Endodermal cell (in vitro differentiated cells): ENCODE data around the gene GAPDH. TPM values are rescaled to one million over a fixed set of nuclear protein-coding genes. Genes with fewer than 3 reads are reported as not detected.
"Not testable (repeated sequence)": the region's sequence is repeated elsewhere in the genome, so short reads cannot be mapped to it uniquely, and the experiment has no call there.

Experiments
- DNase-seq: peaks from one replicate; pipeline ENCODE4 v3.0.0-alpha.2; 2017
- H3K27ac ChIP-seq: 2 replicates; pipeline ENCODE4 v1.5.1; 2013; ENCODE audit warnings: mild to moderate bottlenecking, low read depth, low read length, moderate library complexity
- H3K27me3 ChIP-seq: 2 replicates; pipeline ENCODE4 v1.6.1; 2013; ENCODE audit warnings: mild to moderate bottlenecking, low read length, moderate library complexity; ENCODE audit not compliant: insufficient read depth, control insufficient read depth, poor library complexity, severe bottlenecking
- H3K36me3 ChIP-seq: 2 replicates; pipeline ENCODE4 v1.7.0; 2013; ENCODE audit warnings: mild to moderate bottlenecking, low read length, moderate library complexity; ENCODE audit not compliant: control insufficient read depth, insufficient read depth
- H3K4me1 ChIP-seq: one replicate; pipeline ENCODE4 v1.7.0; 2013; ENCODE audit warnings: low read length; ENCODE audit not compliant: control insufficient read depth, insufficient read depth
- H3K4me3 ChIP-seq: 2 replicates; pipeline ENCODE4 v1.5.1; 2013; ENCODE audit warnings: mild to moderate bottlenecking, low read length, moderate library complexity
- H3K9ac ChIP-seq: 2 replicates; pipeline ENCODE4 v1.6.1; 2013; ENCODE audit warnings: mild to moderate bottlenecking, low read length, moderate library complexity; ENCODE audit not compliant: poor library complexity, severe bottlenecking; ENCODE audit errors: extremely low read depth
- H3K9me3 ChIP-seq: 2 replicates; pipeline ENCODE4 v1.6.1; 2013; ENCODE audit warnings: mild to moderate bottlenecking, low read length, moderate library complexity; ENCODE audit not compliant: control insufficient read depth
- H3K27ac Mint-ChIP-seq: 2 replicates; pipeline ENCODE4 v1.8.0; 2020; ENCODE audit warnings: mixed read lengths
- H3K27me3 Mint-ChIP-seq: 2 replicates; pipeline ENCODE4 v1.8.0; 2021; ENCODE audit warnings: mild to moderate bottlenecking, mixed read lengths; ENCODE audit not compliant: insufficient read depth
- H3K36me3 Mint-ChIP-seq: 2 replicates; pipeline ENCODE4 v1.8.0; 2020; ENCODE audit warnings: low read depth, mixed read lengths
- H3K4me1 Mint-ChIP-seq: 2 replicates; pipeline ENCODE4 v1.8.0; 2020; ENCODE audit warnings: mixed read lengths
- H3K4me3 Mint-ChIP-seq: 2 replicates; pipeline ENCODE4 v1.8.0; 2020; ENCODE audit warnings: mild to moderate bottlenecking, moderate library complexity, mixed read lengths
- H3K9me3 Mint-ChIP-seq: 2 replicates; pipeline ENCODE4 v1.8.0; 2020; ENCODE audit warnings: mild to moderate bottlenecking, mixed read lengths
- WGBS, 2 experiments: methylation state at CpG; one replicate each; pipeline versions ENCODE4 v1.1.5 to v1.1.7; 2013; ENCODE audit warnings: missing lambda C conversion rate in 2 of 2, mixed read lengths in 1 of 2; ENCODE audit not compliant: insufficient coverage in 1 of 2, insufficient read length in 1 of 2; 5-methylcytosine and 5-hydroxymethylcytosine counted together
- total RNA-seq, 2 donors: library from RNA; stranded (reverse); fragmentation: NEBNext Ultra II Directional in 1 of 2; extraction: Animal tissue kit (Norgen Biotek cat#: 25700) in 1 of 2; gene quantifications; 2 replicates in 1 of 2; 3 replicates in 1 of 2; pipeline ENCODE4 v1.2.1, GENCODE V29; 2021
- TF ChIP-seq, protein P1 (sequence below): fragments of 200-600 bp; sonication (generic); conservative IDR thresholded peaks from 2 replicates; pipeline ENCODE4 v1.5.0; 2021; ENCODE audit warnings: antibody characterized with exemption, mild to moderate bottlenecking

The GAPDH gene
- total RNA-seq, 2 donors from 2014 or later, result 2,848 to 5,273 TPM

DNA sequence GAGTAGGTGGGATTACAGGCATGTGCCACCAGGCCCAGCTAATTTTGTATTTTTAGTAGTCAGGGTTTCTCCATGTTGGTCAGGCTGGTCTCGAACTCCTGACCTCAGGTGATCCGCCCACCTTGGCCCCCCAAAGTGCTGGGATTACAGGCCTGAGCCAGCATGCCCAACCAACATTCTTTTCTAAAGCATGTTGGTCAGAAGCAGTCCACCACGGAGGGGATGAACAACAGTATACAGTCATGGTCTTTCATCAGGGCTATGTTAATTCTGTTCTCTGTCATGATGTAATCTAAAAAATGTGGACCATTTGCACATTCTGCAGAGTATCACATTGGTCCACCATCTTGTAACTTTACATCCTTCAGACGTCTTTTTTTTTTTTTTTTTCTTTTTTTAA lies 44.9 kb upstream of the GAPDH start:
- H3K4me1 ChIP-seq, result no peaks in the 10 kb centered on the region
- no peak for DNase-seq
- TF ChIP-seq, protein P1, sequence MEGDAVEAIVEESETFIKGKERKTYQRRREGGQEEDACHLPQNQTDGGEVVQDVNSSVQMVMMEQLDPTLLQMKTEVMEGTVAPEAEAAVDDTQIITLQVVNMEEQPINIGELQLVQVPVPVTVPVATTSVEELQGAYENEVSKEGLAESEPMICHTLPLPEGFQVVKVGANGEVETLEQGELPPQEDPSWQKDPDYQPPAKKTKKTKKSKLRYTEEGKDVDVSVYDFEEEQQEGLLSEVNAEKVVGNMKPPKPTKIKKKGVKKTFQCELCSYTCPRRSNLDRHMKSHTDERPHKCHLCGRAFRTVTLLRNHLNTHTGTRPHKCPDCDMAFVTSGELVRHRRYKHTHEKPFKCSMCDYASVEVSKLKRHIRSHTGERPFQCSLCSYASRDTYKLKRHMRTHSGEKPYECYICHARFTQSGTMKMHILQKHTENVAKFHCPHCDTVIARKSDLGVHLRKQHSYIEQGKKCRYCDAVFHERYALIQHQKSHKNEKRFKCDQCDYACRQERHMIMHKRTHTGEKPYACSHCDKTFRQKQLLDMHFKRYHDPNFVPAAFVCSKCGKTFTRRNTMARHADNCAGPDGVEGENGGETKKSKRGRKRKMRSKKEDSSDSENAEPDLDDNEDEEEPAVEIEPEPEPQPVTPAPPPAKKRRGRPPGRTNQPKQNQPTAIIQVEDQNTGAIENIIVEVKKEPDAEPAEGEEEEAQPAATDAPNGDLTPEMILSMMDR, result no peak
- peaks cover 2% of the 10 kb centered on the region for H3K27me3 Mint-ChIP-seq
- H3K4me3 ChIP-seq, result no peak overlapping the region
- H3K27ac ChIP-seq, result no peak overlapping the region
- no peaks in the 10 kb centered on the region for H3K27me3 ChIP-seq
- no peak overlapping the region for H3K9ac ChIP-seq
- 73 to 85% methylated on average over 4 of the region's 4 CpGs for WGBS, 2 experiments
- H3K27ac Mint-ChIP-seq, result no peak overlapping the region
- no peak overlapping the region for H3K4me3 Mint-ChIP-seq
- peaks cover 4% of the 10 kb centered on the region for H3K9me3 Mint-ChIP-seq
- peaks cover 11% of the 10 kb centered on the region for H3K36me3 ChIP-seq
- H3K36me3 Mint-ChIP-seq, result peaks cover 15% of the 10 kb centered on the region
- H3K9me3 ChIP-seq, result no peaks in the 10 kb centered on the region
- H3K4me1 Mint-ChIP-seq, result peaks cover 9% of the 10 kb centered on the region

DNA sequence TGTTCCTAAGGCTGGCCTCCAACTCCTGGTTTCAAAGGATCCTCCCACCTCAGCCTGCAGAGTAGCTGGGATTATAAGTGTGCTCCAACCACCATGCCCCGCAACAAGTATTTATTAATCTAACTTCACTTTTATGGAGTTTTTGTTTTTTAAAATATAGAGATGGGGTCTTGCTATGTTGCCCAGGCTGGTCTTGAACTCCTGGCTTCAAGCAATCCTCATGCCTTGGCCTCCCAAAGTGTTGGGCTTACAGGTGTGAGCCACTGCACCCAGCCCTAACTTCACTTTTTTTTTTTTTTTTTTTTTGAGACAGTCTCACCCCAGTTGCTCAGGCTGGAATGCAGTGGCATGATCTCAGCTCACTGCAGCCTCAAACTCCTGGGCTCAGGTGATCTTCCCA lies 43.6 kb upstream of the GAPDH start:
- not testable (repeated sequence) for H3K27ac Mint-ChIP-seq, H3K4me3 Mint-ChIP-seq
- WGBS, 2 experiments, result 100% methylated on average over 1 of the region's 1 CpG; no CpG with 5 or more reads in 1 of the 2 experiments

DNA sequence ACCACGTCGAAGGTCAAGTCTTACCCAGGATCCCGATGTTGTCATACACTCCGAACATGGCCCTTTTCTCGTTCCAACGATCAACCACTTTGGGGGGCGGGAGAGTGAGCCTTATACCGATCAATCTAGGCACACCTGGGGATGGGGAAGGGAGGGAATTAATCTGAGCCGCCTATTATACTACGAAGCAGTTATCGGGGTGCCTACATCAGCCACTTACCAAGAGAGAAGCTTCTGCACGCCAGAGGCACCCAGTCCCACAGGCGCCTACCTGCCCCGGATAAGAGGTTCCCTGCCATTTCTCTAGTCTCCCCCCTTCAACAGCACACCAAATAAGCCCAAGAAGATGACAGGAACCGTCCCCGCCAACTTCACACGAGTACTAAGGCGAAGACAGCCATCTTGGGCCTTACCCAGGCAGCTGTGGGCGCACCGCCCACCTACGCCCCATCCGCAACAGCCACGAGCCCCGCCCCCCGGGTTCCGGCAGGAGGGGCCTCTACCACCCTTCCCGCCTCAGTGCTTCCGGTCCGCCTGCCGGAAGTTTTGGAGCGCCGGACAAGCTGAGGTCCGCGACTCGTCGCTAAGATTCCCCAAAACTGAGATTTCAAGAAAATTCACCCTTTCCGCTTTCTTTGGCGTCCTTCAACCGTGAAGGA lies 41.4 kb upstream of the GAPDH start, which contains the start of gene MRPL51:
TSS of gene MRPL51 (minus strand) at position 425 of the 659 bp plus-strand sequence. CDS start at position 299, 126 bp downstream.
- H3K27ac ChIP-seq, result peak within 1 kb of the TSS; percentile 86
- peaks cover 41% of the 10 kb centered on the region for H3K36me3 Mint-ChIP-seq
- peak; percentile 100 for DNase-seq
- 1% methylated on average over 17 to 39 of the region's 39 CpGs for WGBS, 2 experiments
- H3K4me3 ChIP-seq, result peak within 1 kb of the TSS; percentile 94
- H3K4me1 ChIP-seq, result peaks cover 5% of the 10 kb centered on the region
- H3K9ac ChIP-seq, result peak within 1 kb of the TSS; percentile 84
- no peaks in the 10 kb centered on the region for H3K9me3 Mint-ChIP-seq
- H3K4me1 Mint-ChIP-seq, result peaks cover 23% of the 10 kb centered on the region
- H3K36me3 ChIP-seq, result peaks cover 37% of the 10 kb centered on the region
- H3K27me3 ChIP-seq, result no peaks in the 10 kb centered on the region
- TF ChIP-seq, protein P1, result no peak
- no peaks in the 10 kb centered on the region for H3K27me3 Mint-ChIP-seq
- H3K27ac Mint-ChIP-seq, result peak within 1 kb of the TSS; percentile 98
- H3K4me3 Mint-ChIP-seq, result peak within 1 kb of the TSS; percentile 83
- H3K9me3 ChIP-seq, result no peaks in the 10 kb centered on the region

More for the DNA sequence above, 43.6 kb upstream of the GAPDH start:
- H3K36me3 Mint-ChIP-seq, result peaks cover 23% of the 10 kb centered on the region
- H3K27me3 Mint-ChIP-seq, H3K27ac ChIP-seq, H3K4me1 ChIP-seq, H3K9me3 Mint-ChIP-seq, H3K9ac ChIP-seq, DNase-seq, H3K9me3 ChIP-seq, H3K27me3 ChIP-seq, H3K4me3 ChIP-seq: not testable (repeated sequence)
- peaks cover 20% of the 10 kb centered on the region for H3K4me1 Mint-ChIP-seq
- H3K36me3 ChIP-seq, result peaks cover 19% of the 10 kb centered on the region
